Adrenal gland (tissue), 12 donors: ENCODE data around the gene NOCT. TPM values are rescaled to one million over a fixed set of nuclear protein-coding genes. Genes with fewer than 3 reads are reported as not detected.

Experiments
- DNase-seq, 7 donors: peaks; one replicate each; pipeline ENCODE4 v3.0.0-alpha.2; 2019 to 2020
- H3K27ac ChIP-seq, 5 donors: fragments of 200-600 bp; sonication (generic) in 4 of 5; 1 replicate in 3 of 5; 2 replicates in 2 of 5; pipeline versions ENCODE4 v1.5.1 to v1.8.0; 2016 to 2020; ENCODE audit warnings: mild to moderate bottlenecking in 1 of 5
- H3K27me3 ChIP-seq: fragments of 200-600 bp; 2 replicates; pipeline ENCODE4 v1.8.0; 2021
- H3K36me3 ChIP-seq, 2 donors: fragments of 200-600 bp; replicated peaks in 1 of 2; 1 replicate in 1 of 2; 2 replicates in 1 of 2; pipeline versions ENCODE4 v1.5.1 to v1.8.0; 2018 to 2022
- H3K4me1 ChIP-seq, 2 donors: fragments of 200-600 bp; replicated peaks in 1 of 2; 1 replicate in 1 of 2; 2 replicates in 1 of 2; pipeline versions ENCODE4 v1.5.1 to v1.8.0; 2018 to 2021
- H3K4me3 ChIP-seq, 4 donors: fragments of 200-600 bp; sonication (generic) in 3 of 4; one replicate each; pipeline ENCODE4 v1.5.1; 2016 to 2018
- H3K9me3 ChIP-seq, 3 donors: fragments of 200-600 bp; sonication (generic) in 1 of 3; replicated peaks in 1 of 3; 1 replicate in 2 of 3; 2 replicates in 1 of 3; pipeline versions ENCODE4 v1.5.1 to v1.8.0; 2016 to 2021
- POLR2A ChIP-seq, 2 donors: fragments of 450-650 bp; IDR thresholded peaks; one replicate each; pipeline ENCODE4 v1.6.1; 2017; ENCODE audit warnings: antibody characterized with exemption in 2 of 2, mild to moderate bottlenecking in 2 of 2, moderate library complexity in 1 of 2
- WGBS, 4 donors: extraction: QIAGEN DNeasy Blood & Tissue Kit in 2 of 4; methylation state at CpG; one replicate each; pipeline versions ENCODE4 v1.1.5 to v1.1.7; 2013 to 2017; 5-methylcytosine and 5-hydroxymethylcytosine counted together
- intact Hi-C, 2 donors: fragments of 100-400 bp; cut with DNase I; formaldehyde crosslinking; loops; one replicate each; pipeline versions ENCODE4 v1.14.1 to v1.15.0; 2022 to 2023
- polyA plus RNA-seq, 3 donors: library from polyadenylated mRNA; stranded (reverse); fragments of 200-250 nt in 2 of 3; fragments of 350-450 nt in 1 of 3; fragmentation: Illumina TruSeq in 1 of 3; extraction: RNeasy Lipid Tissue Mini Kit (QIAGEN cat#74804) in 1 of 3; gene quantifications; one replicate each; pipeline ENCODE4 v1.2.3, GENCODE V29; 2013 to 2014
- total RNA-seq, 9 donors: library from RNA; depleted of rRNA in 4 of 9; stranded (reverse); fragments of >200 nt in 4 of 9; fragments of 120-200 nt in 1 of 9; fragmentation: NEBNext Ultra II Directional in 1 of 9; extraction: Animal tissue kit (Norgen Biotek cat#: 25700) in 1 of 9; gene quantifications; one replicate each; pipeline versions ENCODE4 v1.1.0 to v1.2.4, GENCODE V29; 2013 to 2023
- TF ChIP-seq, protein P1 (sequence below), 6 experiments: fragments of 450-650 bp in 4 of 6; fragments of 200-600 bp in 2 of 6; sonication (generic) in 1 of 6; IDR thresholded peaks; 1 replicate in 5 of 6; 2 replicates in 1 of 6; pipeline versions ENCODE4 v1.5.1 to v1.8.0; 2016 to 2021; ENCODE audit warnings: antibody characterized with exemption in 6 of 6, mild to moderate bottlenecking in 2 of 6, moderate library complexity in 1 of 6
- donor health status: healthy with polysubstance abuse.
- donor health status: Bipolar disorder and iron deficiency.
- donor health status: DM: yes; HTN: yes; CAD: no.
- donor health status: DM: no; HTN: no; CAD: no.
- donor health status: DM: no; HTN: no; CAD: no.
- donor health status: DM: yes; HTN: yes; CAD: no.

The NOCT gene
- total and polyA plus RNA-seq, 12 donors: 1.2 to 17.0 (median 6.4) TPM

DNA sequence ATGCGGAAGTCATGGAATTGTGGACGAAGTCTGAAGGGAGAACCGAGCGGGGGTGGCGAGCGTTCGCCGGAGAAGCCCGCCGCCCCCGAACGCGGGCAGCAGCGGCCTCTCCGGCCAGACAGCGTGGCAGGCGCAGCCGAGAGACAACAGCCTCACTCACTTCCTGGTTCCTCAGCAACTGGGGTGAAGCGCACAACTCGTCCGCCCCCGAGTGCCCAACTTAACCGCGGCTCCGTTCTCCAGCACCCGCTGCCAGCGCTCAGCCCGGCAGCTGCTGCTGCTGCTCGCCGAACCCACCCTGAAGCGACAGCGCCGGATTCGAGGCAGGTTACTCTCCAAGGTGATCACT lies 68.0 kb downstream of the NOCT start:
- Histone ChIP-seq H3K27ac (peak overlapping the region; percentile 89 to 96 (median 92)), H3K4me1 (peaks cover 4 to 36% of the 10 kb centered on the region in 2 donors), H3K4me3 (peak overlapping the region; percentile 3 to 88 (median 80)), H3K36me3 (no peaks in the 10 kb centered on the region), H3K27me3 (no peaks in the 10 kb centered on the region), H3K9me3 (no peaks in the 10 kb centered on the region)
- TF ChIP-seq POLR2A (IDR thresholded peaks at IDR 0.05): no peak
- TF ChIP-seq, protein P1, sequence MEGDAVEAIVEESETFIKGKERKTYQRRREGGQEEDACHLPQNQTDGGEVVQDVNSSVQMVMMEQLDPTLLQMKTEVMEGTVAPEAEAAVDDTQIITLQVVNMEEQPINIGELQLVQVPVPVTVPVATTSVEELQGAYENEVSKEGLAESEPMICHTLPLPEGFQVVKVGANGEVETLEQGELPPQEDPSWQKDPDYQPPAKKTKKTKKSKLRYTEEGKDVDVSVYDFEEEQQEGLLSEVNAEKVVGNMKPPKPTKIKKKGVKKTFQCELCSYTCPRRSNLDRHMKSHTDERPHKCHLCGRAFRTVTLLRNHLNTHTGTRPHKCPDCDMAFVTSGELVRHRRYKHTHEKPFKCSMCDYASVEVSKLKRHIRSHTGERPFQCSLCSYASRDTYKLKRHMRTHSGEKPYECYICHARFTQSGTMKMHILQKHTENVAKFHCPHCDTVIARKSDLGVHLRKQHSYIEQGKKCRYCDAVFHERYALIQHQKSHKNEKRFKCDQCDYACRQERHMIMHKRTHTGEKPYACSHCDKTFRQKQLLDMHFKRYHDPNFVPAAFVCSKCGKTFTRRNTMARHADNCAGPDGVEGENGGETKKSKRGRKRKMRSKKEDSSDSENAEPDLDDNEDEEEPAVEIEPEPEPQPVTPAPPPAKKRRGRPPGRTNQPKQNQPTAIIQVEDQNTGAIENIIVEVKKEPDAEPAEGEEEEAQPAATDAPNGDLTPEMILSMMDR (IDR thresholded peaks at IDR 0.05): no peak
- intact Hi-C loops: loop anchor here (10.0 kb wide), 2 partner anchors 49 to 59 kb away; no protein-coding TSS in a partner anchor
- 0 to 1% (median 0%) methylated on average over 2 to 34 of the region's 34 CpGs for WGBS, 4 donors
- peak in 6 of 7 donors; percentile 61 to 80 (median 69) for DNase-seq

DNA sequence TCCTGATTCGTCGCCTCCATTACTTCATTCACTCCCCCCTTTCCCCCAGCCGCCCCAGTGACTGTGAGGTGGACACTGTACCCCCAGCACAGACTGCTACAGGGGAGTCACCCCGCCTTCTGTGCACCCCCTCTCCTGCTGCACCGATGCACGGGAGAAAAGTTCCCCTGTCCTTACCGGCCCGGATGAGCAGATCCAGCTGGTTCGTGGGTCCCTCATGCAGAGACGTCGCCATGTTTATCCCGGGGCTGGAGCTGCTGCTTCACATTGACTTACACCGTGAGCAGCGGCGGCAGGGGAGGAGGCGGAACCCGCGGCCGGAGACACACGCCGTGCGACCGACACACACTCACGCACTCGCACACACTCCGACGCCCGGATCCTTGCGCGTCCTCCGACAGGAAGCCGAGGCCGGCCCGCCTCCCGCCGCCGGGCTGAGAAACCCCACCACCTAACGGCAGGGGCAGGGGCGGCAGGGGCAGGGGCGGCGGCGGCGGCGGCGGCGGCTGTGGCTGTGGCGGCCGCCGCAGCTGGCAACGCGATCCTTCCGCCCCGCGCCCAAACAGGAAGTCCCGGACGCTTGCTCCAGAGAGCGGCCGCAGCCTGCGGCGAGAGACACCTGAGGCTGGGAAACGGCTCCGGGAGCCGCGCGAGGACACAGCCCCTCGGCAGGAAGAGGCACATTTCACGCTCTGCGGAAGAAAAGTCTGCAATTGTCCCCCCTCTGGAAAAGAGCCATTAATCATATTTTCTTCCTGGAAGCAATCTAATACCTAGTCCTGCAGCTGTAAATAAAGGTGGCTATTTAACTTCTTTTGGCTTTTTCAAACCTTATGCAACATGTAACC lies 68.6 kb downstream of the NOCT start:
- intact Hi-C loops: loop anchor here (10.0 kb wide), 2 partner anchors 49 to 59 kb away; no protein-coding TSS in a partner anchor
- peak; percentile 86 to 96 (median 92) for DNase-seq
- Histone ChIP-seq H3K9me3 (no peaks in the 10 kb centered on the region), H3K27ac (peak overlapping the region; percentile 89 to 96 (median 92)), H3K4me1 (peaks cover 4 to 36% of the 10 kb centered on the region in 2 donors), H3K27me3 (no peaks in the 10 kb centered on the region), H3K36me3 (no peaks in the 10 kb centered on the region), H3K4me3 (peak overlapping the region; percentile 3 to 88 (median 80))
- 0 to 1% (median 1%) methylated on average over 9 to 68 of the region's 68 CpGs for WGBS, 4 donors
- peak; percentile 49 to 86 for TF ChIP-seq POLR2A (IDR thresholded peaks at IDR 0.05)
- TF ChIP-seq, protein P1 (IDR thresholded peaks at IDR 0.05): peak in 3 of 6 experiments; percentile 20 to 42 (median 40)

DNA sequence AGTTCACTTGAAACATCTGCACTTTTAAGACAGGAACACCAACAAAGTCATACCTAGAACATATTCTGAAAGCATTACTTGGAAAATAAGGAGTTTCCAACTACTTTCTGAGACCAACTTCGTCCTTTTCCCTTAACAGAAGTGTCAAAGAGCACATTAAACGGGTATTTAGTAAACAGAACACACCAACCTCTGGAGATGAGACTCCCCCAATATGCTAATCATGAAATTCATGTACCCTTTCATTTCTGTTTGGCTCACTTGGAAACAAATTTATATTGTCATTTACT lies 69.2 kb downstream of the NOCT start:
- WGBS, 4 donors: 0 to 2% (median 0%) methylated on average over 2 of the region's 2 CpGs
- Histone ChIP-seq H3K27me3 (no peaks in the 10 kb centered on the region), H3K36me3 (no peaks in the 10 kb centered on the region), H3K4me1 (peaks cover 4 to 36% of the 10 kb centered on the region in 2 donors), H3K27ac (peak overlapping the region; percentile 89 to 96 (median 92)), H3K4me3 (peak overlapping the region in 3 of 4 donors; percentile 3 to 83 (median 76)), H3K9me3 (no peaks in the 10 kb centered on the region)
- intact Hi-C loops: loop anchor here (10.0 kb wide), 2 partner anchors 50 to 60 kb away; no protein-coding TSS in a partner anchor
- TF ChIP-seq POLR2A (IDR thresholded peaks at IDR 0.05): no peak
- TF ChIP-seq, protein P1 (IDR thresholded peaks at IDR 0.05): no peak
- no peak for DNase-seq

DNA sequence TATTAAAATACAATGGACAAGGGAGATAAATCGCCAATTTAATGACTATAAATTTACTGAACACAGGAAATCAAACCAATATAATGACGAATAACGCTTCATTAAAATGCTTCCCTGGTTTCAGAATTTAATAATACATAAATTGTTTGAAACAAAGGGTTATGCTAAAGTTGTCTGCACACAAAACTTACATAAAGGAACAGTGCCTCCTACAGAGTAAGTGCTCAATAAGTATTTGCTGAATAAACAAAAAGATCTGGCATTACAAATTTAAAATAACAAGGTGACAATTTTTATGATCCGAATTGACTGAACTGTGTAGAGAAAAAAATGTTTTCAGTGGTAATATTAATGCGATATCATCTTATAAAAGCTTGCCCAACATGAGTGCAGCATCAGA lies 69.6 kb downstream of the NOCT start:
- Histone ChIP-seq H3K36me3 (no peaks in the 10 kb centered on the region), H3K9me3 (no peaks in the 10 kb centered on the region), H3K27ac (peak overlapping the region; percentile 89 to 96 (median 92)), H3K4me3 (peak overlapping the region in 1 of 4 donors; percentile 76), H3K27me3 (no peaks in the 10 kb centered on the region), H3K4me1 (peaks cover 4 to 35% of the 10 kb centered on the region in 2 donors)
- DNase-seq: no peak
- 38 to 43% (median 39%) methylated on average over 5 of the region's 5 CpGs for WGBS, 4 donors
- intact Hi-C loops: loop anchor here (10.0 kb wide), 2 partner anchors 50 to 60 kb away; no protein-coding TSS in a partner anchor
- TF ChIP-seq, protein P1 (IDR thresholded peaks at IDR 0.05): peak in 1 of 6 experiments; percentile 19
- no peak for TF ChIP-seq POLR2A (IDR thresholded peaks at IDR 0.05)
